HEK293T (cell line): ENCODE data around the gene NRG3.

Experiments
- CTCF ChIA-PET: fragments of 350-600 bp; formaldehyde crosslinking; extraction: SDS; loops from one replicate; lab custom pipeline; 2021; ENCODE audit warnings: antibody characterized with exemption, inconsistent platforms; lab: Yijun Ruan, JAX
- POLR2A ChIA-PET: fragments of 350-600 bp; formaldehyde crosslinking; extraction: SDS; loops from one replicate; lab custom pipeline; 2020; ENCODE audit warnings: antibody characterized with exemption, inconsistent platforms; lab: Yijun Ruan, JAX
- DNase-seq: peaks from one replicate; pipeline ENCODE4 v3.0.0; 2012; ENCODE audit warnings: mixed read lengths; ENCODE audit errors: extremely low spot score
- ARNT ChIP-seq: fragments of 450-650 bp; IDR thresholded peaks from 2 replicates; pipeline ENCODE4 v1.6.1; 2017; ENCODE audit warnings: mild to moderate bottlenecking
- BHLHE40 ChIP-seq: fragments of 450-650 bp; IDR thresholded peaks from 2 replicates; pipeline ENCODE4 v1.6.1; 2016; ENCODE audit warnings: mild to moderate bottlenecking, moderate library complexity, borderline replicate concordance
- CTBP1 ChIP-seq: fragments of 450-650 bp; IDR thresholded peaks from 2 replicates; pipeline ENCODE4 v1.6.1; 2016; ENCODE audit warnings: borderline replicate concordance
- ELF4 ChIP-seq: fragments of 450-650 bp; IDR thresholded peaks from 2 replicates; pipeline ENCODE4 v1.6.1; 2017; ENCODE audit warnings: antibody characterized with exemption
- FOXA1 ChIP-seq: fragments of 450-650 bp; IDR thresholded peaks from 2 replicates; pipeline ENCODE4 v1.6.1; 2016; ENCODE audit warnings: mild to moderate bottlenecking
- FOXK2 ChIP-seq: fragments of 450-650 bp; IDR thresholded peaks from 2 replicates; pipeline ENCODE4 v1.6.1; 2016; ENCODE audit warnings: mild to moderate bottlenecking
- FOXM1 ChIP-seq: fragments of 450-650 bp; IDR thresholded peaks from 2 replicates; pipeline ENCODE4 v1.6.1; 2017; ENCODE audit warnings: mild to moderate bottlenecking, borderline replicate concordance
- HDGF ChIP-seq: fragments of 450-650 bp; IDR thresholded peaks from 2 replicates; pipeline ENCODE4 v1.6.1; 2017; ENCODE audit warnings: antibody characterized with exemption, borderline replicate concordance
- L3MBTL2 ChIP-seq: fragments of 450-650 bp; conservative IDR thresholded peaks from 2 replicates; pipeline ENCODE4 v1.6.1; 2016; ENCODE audit warnings: mild to moderate bottlenecking
- LEF1 ChIP-seq: fragments of 450-650 bp; IDR thresholded peaks from 2 replicates; pipeline ENCODE4 v1.6.1; 2017; ENCODE audit warnings: mild to moderate bottlenecking, borderline replicate concordance
- NFRKB ChIP-seq: fragments of 450-650 bp; IDR thresholded peaks from 2 replicates; pipeline ENCODE4 v1.6.1; 2016; ENCODE audit warnings: mild to moderate bottlenecking, moderate library complexity
- PKNOX1 ChIP-seq: fragments of 450-650 bp; IDR thresholded peaks from 2 replicates; pipeline ENCODE4 v1.6.1; 2016
- SP1 ChIP-seq: fragments of 450-650 bp; IDR thresholded peaks from 2 replicates; pipeline ENCODE4 v1.6.1; 2017
- SUZ12 ChIP-seq: fragments of 450-650 bp; IDR thresholded peaks from 2 replicates; pipeline ENCODE4 v1.6.1; 2016; ENCODE audit warnings: mild to moderate bottlenecking
- TARDBP ChIP-seq: fragments of 450-650 bp; IDR thresholded peaks from 2 replicates; pipeline ENCODE4 v1.6.1; 2016
- ZNF384 ChIP-seq: fragments of 450-650 bp; IDR thresholded peaks from 2 replicates; pipeline ENCODE4 v1.6.1; 2016

Gene NRG3

GRCh38 chr10:82736305-82736704, 861.3 kb downstream of the NRG3 start:
- TF ChIP-seq FOXA1 (no peak), SP1 (no peak), HDGF (no peak), FOXK2 (no peak), LEF1 (no peak), CTBP1 (no peak), L3MBTL2 (no peak), ARNT (no peak), NFRKB (no peak), SUZ12 (no peak), ELF4 (no peak), PKNOX1 (no peak), FOXM1 (no peak), ZNF384 (no peak)
- ChIA-PET CTCF (no interaction called here), POLR2A (no interaction called here)

GRCh38 chr10:82737549-82737948, 862.6 kb downstream of the NRG3 start:
- no peak for DNase-seq
- TF ChIP-seq LEF1 (no peak), ARNT (no peak), TARDBP (no peak), FOXK2 (no peak), CTBP1 (no peak), PKNOX1 (no peak), FOXA1 (no peak)
- ChIA-PET POLR2A (no interaction called here), CTCF (no interaction called here)

More at GRCh38 chr10:82736305-82736704, 861.3 kb downstream of the NRG3 start:
- no peak for DNase-seq

GRCh38 chr10:82738592-82738991, 863.6 kb downstream of the NRG3 start:
- no peak for DNase-seq
- POLR2A ChIA-PET, result no interaction called here
- CTCF ChIA-PET, result no interaction called here
- no peak for TF ChIP-seq NFRKB
- TF ChIP-seq PKNOX1, result no peak
- TF ChIP-seq SUZ12, result no peak
- no peak for TF ChIP-seq TARDBP
- TF ChIP-seq SP1, result no peak
- no peak for TF ChIP-seq ELF4
- TF ChIP-seq CTBP1, result no peak
- TF ChIP-seq FOXA1, result no peak
- no peak for TF ChIP-seq ZNF384
- no peak for TF ChIP-seq BHLHE40
- TF ChIP-seq ARNT, result no peak
- no peak for TF ChIP-seq FOXM1

GRCh38 chr10:82742478-82742877, 867.5 kb downstream of the NRG3 start:
- ChIA-PET POLR2A (no interaction called here), CTCF (no interaction called here)
- TF ChIP-seq HDGF, result no peak
- TF ChIP-seq FOXK2, result no peak
- no peak for TF ChIP-seq ARNT
- no peak for TF ChIP-seq CTBP1
- no peak for TF ChIP-seq LEF1
- TF ChIP-seq FOXA1, result no peak
- TF ChIP-seq SP1, result no peak
- no peak for TF ChIP-seq PKNOX1
- TF ChIP-seq SUZ12, result no peak
- no peak for DNase-seq

- CTCF ChIA-PET, result no interaction called here
These were observed 867.9 kb downstream of the NRG3 start for GRCh38 chr10:82742898-82743297.

GRCh38 chr10:82750538-82750937, 875.5 kb downstream of the NRG3 start:
- DNase-seq, result no peak
- no peak for TF ChIP-seq ZNF384
- TF ChIP-seq SP1, result no peak
- TF ChIP-seq SUZ12, result no peak
- TF ChIP-seq FOXA1, result no peak
- TF ChIP-seq CTBP1, result no peak
- no peak for TF ChIP-seq BHLHE40
- TF ChIP-seq FOXK2, result no peak
- TF ChIP-seq ARNT, result no peak
- no peak for TF ChIP-seq ELF4
- no peak for TF ChIP-seq L3MBTL2
- TF ChIP-seq LEF1, result no peak
- no peak for TF ChIP-seq FOXM1
- no peak for TF ChIP-seq NFRKB
- no peak for TF ChIP-seq TARDBP
- TF ChIP-seq PKNOX1, result no peak
- no peak for TF ChIP-seq HDGF
- ChIA-PET POLR2A (no interaction called here), CTCF (no interaction called here)

More at GRCh38 chr10:82742898-82743297, 867.9 kb downstream of the NRG3 start:
- DNase-seq, result no peak
- POLR2A ChIA-PET, result no interaction called here
- TF ChIP-seq HDGF (no peak), FOXK2 (no peak), SUZ12 (no peak), TARDBP (no peak), SP1 (no peak)
